ENCODE measurements around the gene ATG2A.

DNA sequence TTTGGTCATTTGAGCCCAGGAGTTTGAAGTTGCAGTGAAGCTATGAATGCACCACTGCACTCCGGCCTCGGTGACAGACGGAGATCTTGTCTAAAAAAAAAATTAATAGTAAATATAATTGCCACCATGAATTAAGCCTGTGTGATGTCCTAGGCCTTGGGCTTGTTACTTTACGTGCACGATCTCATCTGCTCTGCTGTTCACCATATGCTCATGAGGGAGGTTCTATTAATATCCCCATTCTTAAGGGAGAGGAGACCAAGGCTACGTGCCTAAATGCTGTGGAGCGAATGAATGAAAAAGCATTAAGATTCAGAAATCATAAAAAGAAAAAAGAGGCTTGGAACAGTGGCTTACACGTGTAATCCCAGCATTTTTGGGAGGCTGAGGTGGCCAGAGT, 2.6 kb upstream of the ATG2A start:
- TF ChIP-seq POLR2AphosphoS5 (IDR thresholded peaks at IDR 0.05; ENCODE audit: low read depth, low read length): no peak
- TF ChIP-seq, protein P1, sequence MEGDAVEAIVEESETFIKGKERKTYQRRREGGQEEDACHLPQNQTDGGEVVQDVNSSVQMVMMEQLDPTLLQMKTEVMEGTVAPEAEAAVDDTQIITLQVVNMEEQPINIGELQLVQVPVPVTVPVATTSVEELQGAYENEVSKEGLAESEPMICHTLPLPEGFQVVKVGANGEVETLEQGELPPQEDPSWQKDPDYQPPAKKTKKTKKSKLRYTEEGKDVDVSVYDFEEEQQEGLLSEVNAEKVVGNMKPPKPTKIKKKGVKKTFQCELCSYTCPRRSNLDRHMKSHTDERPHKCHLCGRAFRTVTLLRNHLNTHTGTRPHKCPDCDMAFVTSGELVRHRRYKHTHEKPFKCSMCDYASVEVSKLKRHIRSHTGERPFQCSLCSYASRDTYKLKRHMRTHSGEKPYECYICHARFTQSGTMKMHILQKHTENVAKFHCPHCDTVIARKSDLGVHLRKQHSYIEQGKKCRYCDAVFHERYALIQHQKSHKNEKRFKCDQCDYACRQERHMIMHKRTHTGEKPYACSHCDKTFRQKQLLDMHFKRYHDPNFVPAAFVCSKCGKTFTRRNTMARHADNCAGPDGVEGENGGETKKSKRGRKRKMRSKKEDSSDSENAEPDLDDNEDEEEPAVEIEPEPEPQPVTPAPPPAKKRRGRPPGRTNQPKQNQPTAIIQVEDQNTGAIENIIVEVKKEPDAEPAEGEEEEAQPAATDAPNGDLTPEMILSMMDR (IDR thresholded peaks at IDR 0.05): no peak

All from Panc1 (cell line).